ENCODE data around the gene TH.

The TH gene

DNA sequence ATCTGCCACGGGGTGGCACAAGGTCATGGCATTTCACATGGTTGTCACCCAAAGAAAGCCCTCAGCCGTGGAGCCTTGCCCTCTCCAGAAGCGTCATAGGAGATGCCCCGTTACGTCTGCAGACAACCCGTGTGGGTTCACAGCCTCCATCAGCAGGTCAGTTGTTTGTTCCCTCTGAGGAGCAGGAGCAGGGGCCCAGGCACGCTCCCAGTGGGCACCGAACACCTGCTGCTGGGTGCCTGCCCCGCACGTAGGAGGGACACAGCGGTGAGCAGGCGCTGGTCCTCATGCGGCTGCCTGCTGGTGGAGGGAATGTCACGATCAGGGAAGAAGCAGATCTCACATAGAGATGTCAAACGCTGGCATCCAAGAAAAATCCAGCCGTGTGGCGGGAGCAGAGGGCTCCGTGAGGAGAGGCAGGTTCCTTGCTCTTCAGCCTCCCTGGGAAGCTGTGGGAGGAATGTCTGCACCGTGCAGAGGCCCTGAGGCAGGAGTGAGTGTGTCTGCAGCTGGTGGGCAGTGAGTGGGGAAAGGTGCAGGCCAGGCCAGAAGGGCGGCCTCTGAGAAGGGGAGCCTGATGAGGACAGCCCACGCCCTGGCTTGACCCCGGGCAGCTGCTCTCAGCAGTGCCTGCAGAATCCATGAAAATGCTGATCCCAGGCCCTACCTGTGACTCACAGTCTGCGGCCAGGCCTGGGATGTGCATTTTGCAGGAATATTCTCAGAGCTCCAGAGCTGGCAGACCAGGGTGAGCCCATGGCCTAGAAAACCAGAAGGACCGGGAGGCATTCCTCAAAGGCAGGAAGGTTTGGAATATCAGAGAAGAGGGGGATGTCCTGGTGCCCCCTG, 36.4 kb upstream of the TH start:
- Histone ChIP-seq H3F3A (ENCODE audit: control insufficient read depth, insufficient read depth) (no peaks in the 10 kb centered on the region), H3K27me3 (ENCODE audit: control insufficient read depth, low read length) (no peaks in the 10 kb centered on the region), H3K27ac (ENCODE audit: low read depth, low read length) (no peak overlapping the region)

GRCh38 chr11:2207212-2207611, 35.6 kb upstream of the TH start:
- no peaks in the 10 kb centered on the region for H4K20me1 ChIP-seq (ENCODE audit: control insufficient read depth, insufficient read depth, low read depth, low read length)
- peaks cover 7% of the 10 kb centered on the region for H3K4me1 ChIP-seq (ENCODE audit: control insufficient read depth, low read length)
- no peak overlapping the region for H3K4me2 ChIP-seq (ENCODE audit: low read length)
- no peak overlapping the region for H3K27ac ChIP-seq (ENCODE audit: low read depth, low read length)
- H3K9me2 ChIP-seq (replicated peaks; ENCODE audit: control insufficient read depth, low read length), result no peaks in the 10 kb centered on the region
- H3K27me3 ChIP-seq (ENCODE audit: control insufficient read depth, low read length), result no peaks in the 10 kb centered on the region
- no peak overlapping the region for H3K4me3 ChIP-seq (ENCODE audit: low read length)
- TF ChIP-seq EZH2phosphoT487 (IDR thresholded peaks at IDR 0.05; ENCODE audit: borderline replicate concordance, low read length) (no peak), CTCF (IDR thresholded peaks at IDR 0.05; ENCODE audit: low read depth, low read length, poor library complexity, severe bottlenecking) (no peak)
- H3K36me3 ChIP-seq (ENCODE audit: control insufficient read depth, low read length), result no peaks in the 10 kb centered on the region
- H3K9me3 ChIP-seq (ENCODE audit: control insufficient read depth, insufficient read depth, low read length), result no peaks in the 10 kb centered on the region
- no peaks in the 10 kb centered on the region for H3F3A ChIP-seq (ENCODE audit: control insufficient read depth, insufficient read depth)
- H3K79me2 ChIP-seq (ENCODE audit: control insufficient read depth, low read length), result no peaks in the 10 kb centered on the region

More for the DNA sequence above, 36.4 kb upstream of the TH start:
- H3K9me2 ChIP-seq (replicated peaks; ENCODE audit: control insufficient read depth, low read length), result no peaks in the 10 kb centered on the region
- H3K4me3 ChIP-seq (ENCODE audit: low read length), result no peak overlapping the region
- H3K4me2 ChIP-seq (ENCODE audit: low read length), result no peak overlapping the region
- no peaks in the 10 kb centered on the region for H4K20me1 ChIP-seq (ENCODE audit: control insufficient read depth, insufficient read depth, low read depth, low read length)
- TF ChIP-seq CTCF (IDR thresholded peaks at IDR 0.05; ENCODE audit: low read depth, low read length, poor library complexity, severe bottlenecking), result no peak
- TF ChIP-seq EZH2phosphoT487 (IDR thresholded peaks at IDR 0.05; ENCODE audit: borderline replicate concordance, low read length), result no peak
- H3K4me1 ChIP-seq (ENCODE audit: control insufficient read depth, low read length), result peaks cover under 1% of the 10 kb centered on the region; the same call in 1 of the 2 replicates
- no peaks in the 10 kb centered on the region for H3K79me2 ChIP-seq (ENCODE audit: control insufficient read depth, low read length)
- H3K9me3 ChIP-seq (ENCODE audit: control insufficient read depth, insufficient read depth, low read length), result no peaks in the 10 kb centered on the region
- no peaks in the 10 kb centered on the region for H3K36me3 ChIP-seq (ENCODE audit: control insufficient read depth, low read length)

GRCh38 chr11:2205981-2206690, 34.5 kb upstream of the TH start:
- Histone ChIP-seq H3K9me3 (ENCODE audit: control insufficient read depth, insufficient read depth, low read length) (no peaks in the 10 kb centered on the region), H3K27me3 (ENCODE audit: control insufficient read depth, low read length) (no peaks in the 10 kb centered on the region), H3K4me3 (ENCODE audit: low read length) (no peak overlapping the region), H3K4me2 (ENCODE audit: low read length) (no peak overlapping the region), H3K79me2 (ENCODE audit: control insufficient read depth, low read length) (no peaks in the 10 kb centered on the region), H3K9me2 (replicated peaks; ENCODE audit: control insufficient read depth, low read length) (no peaks in the 10 kb centered on the region), H3F3A (ENCODE audit: control insufficient read depth, insufficient read depth) (no peaks in the 10 kb centered on the region), H3K4me1 (ENCODE audit: control insufficient read depth, low read length) (peaks cover 10% of the 10 kb centered on the region), H4K20me1 (ENCODE audit: control insufficient read depth, insufficient read depth, low read depth, low read length) (no peaks in the 10 kb centered on the region), H3K36me3 (ENCODE audit: control insufficient read depth, low read length) (no peaks in the 10 kb centered on the region), H3K27ac (ENCODE audit: low read depth, low read length) (no peak overlapping the region)
- TF ChIP-seq EZH2phosphoT487 (IDR thresholded peaks at IDR 0.05; ENCODE audit: borderline replicate concordance, low read length) (no peak), CTCF (IDR thresholded peaks at IDR 0.05; ENCODE audit: low read depth, low read length, poor library complexity, severe bottlenecking) (no peak)

All from DOHH2 (cell line).